ENCODE data around the gene MLANA. TPM values are rescaled to one million over a fixed set of nuclear protein-coding genes. Genes with fewer than 3 reads are reported as not detected.

MLANA gene
- total and polyA plus RNA-seq, 10 donors, result not detected

GRCh38 chr9:5864446-5864845 is 26.2 kb upstream of the MLANA start:
- TF ChIP-seq, protein P1, sequence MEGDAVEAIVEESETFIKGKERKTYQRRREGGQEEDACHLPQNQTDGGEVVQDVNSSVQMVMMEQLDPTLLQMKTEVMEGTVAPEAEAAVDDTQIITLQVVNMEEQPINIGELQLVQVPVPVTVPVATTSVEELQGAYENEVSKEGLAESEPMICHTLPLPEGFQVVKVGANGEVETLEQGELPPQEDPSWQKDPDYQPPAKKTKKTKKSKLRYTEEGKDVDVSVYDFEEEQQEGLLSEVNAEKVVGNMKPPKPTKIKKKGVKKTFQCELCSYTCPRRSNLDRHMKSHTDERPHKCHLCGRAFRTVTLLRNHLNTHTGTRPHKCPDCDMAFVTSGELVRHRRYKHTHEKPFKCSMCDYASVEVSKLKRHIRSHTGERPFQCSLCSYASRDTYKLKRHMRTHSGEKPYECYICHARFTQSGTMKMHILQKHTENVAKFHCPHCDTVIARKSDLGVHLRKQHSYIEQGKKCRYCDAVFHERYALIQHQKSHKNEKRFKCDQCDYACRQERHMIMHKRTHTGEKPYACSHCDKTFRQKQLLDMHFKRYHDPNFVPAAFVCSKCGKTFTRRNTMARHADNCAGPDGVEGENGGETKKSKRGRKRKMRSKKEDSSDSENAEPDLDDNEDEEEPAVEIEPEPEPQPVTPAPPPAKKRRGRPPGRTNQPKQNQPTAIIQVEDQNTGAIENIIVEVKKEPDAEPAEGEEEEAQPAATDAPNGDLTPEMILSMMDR (IDR thresholded peaks at IDR 0.05 in 8 of 11, conservative IDR thresholded peaks at IDR 0.05 in 3 of 11), result no peak
- TF ChIP-seq POLR2A (IDR thresholded peaks at IDR 0.05) (no peak), POLR2AphosphoS5 (IDR thresholded peaks at IDR 0.05) (no peak)
- no peak for DNase-seq
- 74 to 91% (median 88%) methylated on average over 4 of the region's 4 CpGs for WGBS, 5 donors
- Histone ChIP-seq H3K4me1 (no peaks in the 10 kb centered on the region), H3K9me3 (no peaks in the 10 kb centered on the region), H3K36me3 (peaks cover 0 to 11% (median 0%) of the 10 kb centered on the region in 6 donors), H3K27ac (no peak overlapping the region), H3K4me3 (no peak overlapping the region), H3K27me3 (replicated peaks in 1 of 7) (no peaks in the 10 kb centered on the region)
- intact Hi-C loops (cut with DNase I; ENCODE audit: low total_unique reads), result no loop called here

DNA sequence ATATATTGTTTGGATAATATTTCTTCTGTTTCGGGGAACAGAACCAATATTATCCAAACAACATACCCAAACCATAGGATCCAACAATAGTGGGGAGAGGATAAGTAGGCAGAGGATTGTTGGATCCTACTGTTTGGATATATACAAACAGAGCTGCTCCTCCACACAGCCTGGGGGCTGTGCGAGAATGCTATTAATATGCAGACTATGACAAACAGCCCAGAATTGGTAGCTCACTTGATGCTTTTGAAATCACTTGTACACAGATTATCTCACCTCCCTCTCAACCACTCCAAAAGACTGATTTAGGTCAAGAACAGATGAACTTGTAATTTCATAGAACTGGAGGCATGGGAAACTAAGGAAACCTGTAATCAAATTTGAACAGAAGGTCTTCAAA is 24.4 kb upstream of the MLANA start:
- Histone ChIP-seq H3K36me3 (peaks cover 0 to 14% (median 0%) of the 10 kb centered on the region in 6 donors), H3K4me3 (no peak overlapping the region), H3K4me1 (no peaks in the 10 kb centered on the region), H3K27ac (no peak overlapping the region), H3K9me3 (no peaks in the 10 kb centered on the region), H3K27me3 (replicated peaks in 1 of 7) (no peaks in the 10 kb centered on the region)
- 89 to 96% (median 93%) methylated on average over 2 of the region's 2 CpGs for WGBS, 5 donors
- TF ChIP-seq POLR2AphosphoS5 (IDR thresholded peaks at IDR 0.05) (no peak), POLR2A (IDR thresholded peaks at IDR 0.05) (no peak)
- TF ChIP-seq, protein P1 (IDR thresholded peaks at IDR 0.05 in 8 of 11, conservative IDR thresholded peaks at IDR 0.05 in 3 of 11), result no peak
- intact Hi-C loops (cut with DNase I; ENCODE audit: low total_unique reads), result no loop called here
- no peak for DNase-seq

GRCh38 chr9:5866685-5867084 is 24.0 kb upstream of the MLANA start:
- H3K27ac ChIP-seq, result no peak overlapping the region
- no peak for TF ChIP-seq POLR2A (IDR thresholded peaks at IDR 0.05)
- TF ChIP-seq POLR2AphosphoS5 (IDR thresholded peaks at IDR 0.05), result no peak
- TF ChIP-seq, protein P1 (IDR thresholded peaks at IDR 0.05 in 8 of 11, conservative IDR thresholded peaks at IDR 0.05 in 3 of 11), result no peak
- WGBS, 5 donors, result 79 to 92% (median 81%) methylated on average over 3 of the region's 3 CpGs
- intact Hi-C loops (cut with DNase I; ENCODE audit: low total_unique reads), result no loop called here
- H3K4me3 ChIP-seq, result no peak overlapping the region
- H3K4me1 ChIP-seq, result no peaks in the 10 kb centered on the region
- DNase-seq, result no peak
- no peaks in the 10 kb centered on the region for H3K9me3 ChIP-seq
- peaks cover 0 to 14% (median 0%) of the 10 kb centered on the region in 6 donors for H3K36me3 ChIP-seq
- H3K27me3 ChIP-seq (replicated peaks in 1 of 7), result no peaks in the 10 kb centered on the region

DNA sequence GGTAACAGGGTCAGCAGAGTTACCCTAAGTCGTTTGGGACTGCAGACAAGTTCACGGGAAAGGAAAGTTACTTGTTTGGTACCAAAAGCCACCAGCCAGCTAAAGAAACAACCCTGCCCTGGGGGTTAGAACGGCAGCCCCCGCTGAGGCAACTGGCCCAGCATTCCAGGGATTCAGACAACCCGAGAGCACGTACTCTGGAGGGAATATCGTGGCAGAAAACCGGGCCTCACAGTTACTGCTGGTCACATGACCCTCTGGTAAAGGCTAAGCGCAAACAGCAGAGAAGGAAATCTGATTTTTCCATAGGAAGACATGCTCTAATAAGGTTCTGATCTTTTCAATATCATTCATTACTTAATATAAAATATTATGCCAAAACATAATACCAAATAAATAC is 22.5 kb upstream of the MLANA start:
- Histone ChIP-seq H3K27ac (no peak overlapping the region), H3K9me3 (no peaks in the 10 kb centered on the region), H3K27me3 (replicated peaks in 1 of 7) (no peaks in the 10 kb centered on the region), H3K4me3 (no peak overlapping the region), H3K36me3 (peaks cover 0 to 16% (median 0%) of the 10 kb centered on the region in 6 donors), H3K4me1 (no peaks in the 10 kb centered on the region)
- DNase-seq, result no peak
- 86 to 94% (median 91%) methylated on average over 9 of the region's 9 CpGs for WGBS, 5 donors
- intact Hi-C loops (cut with DNase I; ENCODE audit: low total_unique reads), result no loop called here
- TF ChIP-seq POLR2A (IDR thresholded peaks at IDR 0.05) (no peak), POLR2AphosphoS5 (IDR thresholded peaks at IDR 0.05) (no peak)
- TF ChIP-seq, protein P1 (IDR thresholded peaks at IDR 0.05 in 8 of 11, conservative IDR thresholded peaks at IDR 0.05 in 3 of 11), result no peak

All from spleen (tissue), 11 donors.